ENCODE measurements around the gene UBAP1L. TPM values are rescaled to one million over a fixed set of nuclear protein-coding genes. Genes with fewer than 3 reads are reported as not detected.
"Not testable (repeated sequence)": the region's sequence is repeated elsewhere in the genome, so short reads cannot be mapped to it uniquely, and the experiment has no call there.

The UBAP1L gene
- total RNA-seq, 1 donor from 2014 or later = 5.2 TPM

DNA sequence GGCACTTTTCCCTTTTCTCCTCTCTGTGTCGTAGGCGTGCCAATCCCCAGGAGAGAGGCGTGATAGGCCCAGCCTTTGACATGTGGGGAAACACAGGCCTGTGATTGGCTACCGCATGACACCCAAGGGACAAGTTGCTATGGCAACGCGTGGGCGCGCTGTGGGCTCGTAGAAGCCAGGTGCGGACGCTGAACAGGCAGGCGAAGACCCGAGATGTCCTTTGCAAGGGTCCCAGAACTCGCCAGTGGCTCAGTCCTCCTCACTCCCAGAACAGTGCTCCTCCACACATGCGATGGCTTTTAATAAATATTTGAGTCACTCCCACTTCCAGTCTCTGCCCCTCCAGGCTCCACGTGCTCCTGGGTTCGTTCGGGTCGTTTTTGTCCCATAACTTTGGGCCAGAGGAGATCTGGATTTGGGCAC lies 65.6 kb downstream of the UBAP1L start:
- intact Hi-C loops (cut with micrococcal nuclease) = loop anchor here (1.0 kb wide), 3 partner anchors 20 to 84 kb away; partner anchors contain the start of genes MTFMT and PDCD7

DNA sequence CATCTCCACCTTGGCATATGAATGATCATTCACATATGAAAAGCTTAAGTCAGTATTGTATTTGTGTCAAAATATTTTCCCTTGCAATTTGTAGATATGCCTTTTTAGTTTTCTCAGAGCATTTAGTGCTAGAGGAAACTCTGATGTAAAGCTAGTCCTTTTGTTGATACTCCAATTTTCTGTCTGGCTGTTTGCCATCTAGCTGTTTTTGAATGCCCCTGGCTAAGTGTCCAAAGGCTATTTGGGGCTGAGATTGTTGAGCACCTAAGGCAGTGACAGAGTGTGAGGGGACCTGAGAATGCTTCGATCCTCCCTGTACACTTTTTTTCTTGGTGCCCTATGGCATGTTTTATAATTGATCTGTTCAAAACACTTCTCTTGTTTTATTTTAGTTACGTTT lies 66.8 kb downstream of the UBAP1L start:
- intact Hi-C loops (cut with micrococcal nuclease) = no loop called here

DNA sequence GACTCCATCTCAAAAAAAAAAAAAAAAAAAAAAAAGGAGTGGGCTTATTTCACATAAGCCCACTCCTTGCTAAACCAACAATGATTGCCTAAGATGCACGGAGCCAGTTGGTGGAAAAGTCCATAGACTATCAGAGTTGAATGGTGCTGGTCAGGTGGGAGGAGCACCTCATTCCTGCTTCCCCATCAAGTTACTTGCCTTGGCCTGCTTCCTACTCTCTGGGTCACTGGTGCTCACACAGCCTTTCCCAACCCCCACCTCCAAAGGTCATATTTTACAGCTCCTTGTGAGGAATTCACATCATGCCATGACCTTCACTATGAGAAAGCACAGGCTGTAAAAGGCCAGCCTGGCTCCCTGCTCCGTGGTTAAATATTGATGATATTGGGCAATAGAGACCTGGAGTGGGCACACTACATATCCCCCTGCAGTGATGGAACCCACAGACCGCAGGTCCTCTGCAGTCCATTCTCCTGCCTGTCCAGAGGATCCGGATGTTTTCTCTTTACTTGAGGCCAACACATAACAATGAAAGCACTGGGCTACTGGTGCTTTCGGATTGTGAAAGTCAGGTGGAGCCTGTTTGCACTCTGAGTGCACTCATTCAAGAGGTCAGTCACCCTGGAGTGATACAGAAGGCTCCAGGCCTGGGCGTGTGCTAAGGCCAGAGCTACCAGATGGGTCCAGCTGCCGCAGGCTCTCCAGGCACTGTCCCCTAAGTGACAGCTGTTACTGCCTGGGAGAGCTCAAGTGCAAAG lies 70.1 kb downstream of the UBAP1L start, which contains the start of gene SLC51B:
Gene SLC51B, plus strand, starts transcription at position 664 of the 758 bp plus-strand sequence. CDS start 4,618 bp downstream, outside the sequence.
- intact Hi-C loops (cut with micrococcal nuclease) = no loop called here

DNA sequence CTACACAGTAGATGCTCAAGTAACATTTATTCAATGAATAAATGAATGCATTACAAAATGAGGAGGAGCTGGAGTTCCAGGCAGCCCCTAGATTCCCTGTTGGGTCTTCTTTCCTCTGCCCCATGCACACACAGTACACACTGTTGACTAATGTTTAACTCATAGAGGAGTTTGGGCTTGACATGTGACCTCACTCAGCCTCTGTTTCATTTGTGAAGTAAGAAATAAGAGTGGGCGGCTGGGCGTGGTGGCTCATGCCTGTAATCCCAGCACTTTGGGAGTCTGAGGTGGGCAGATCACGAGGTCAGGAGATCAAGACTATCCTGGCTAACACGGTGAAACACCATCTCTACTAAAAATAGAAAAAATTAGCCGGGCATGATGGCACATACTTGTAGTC lies 70.8 kb downstream of the UBAP1L start:
- intact Hi-C loops (cut with micrococcal nuclease) = not testable (repeated sequence)

DNA sequence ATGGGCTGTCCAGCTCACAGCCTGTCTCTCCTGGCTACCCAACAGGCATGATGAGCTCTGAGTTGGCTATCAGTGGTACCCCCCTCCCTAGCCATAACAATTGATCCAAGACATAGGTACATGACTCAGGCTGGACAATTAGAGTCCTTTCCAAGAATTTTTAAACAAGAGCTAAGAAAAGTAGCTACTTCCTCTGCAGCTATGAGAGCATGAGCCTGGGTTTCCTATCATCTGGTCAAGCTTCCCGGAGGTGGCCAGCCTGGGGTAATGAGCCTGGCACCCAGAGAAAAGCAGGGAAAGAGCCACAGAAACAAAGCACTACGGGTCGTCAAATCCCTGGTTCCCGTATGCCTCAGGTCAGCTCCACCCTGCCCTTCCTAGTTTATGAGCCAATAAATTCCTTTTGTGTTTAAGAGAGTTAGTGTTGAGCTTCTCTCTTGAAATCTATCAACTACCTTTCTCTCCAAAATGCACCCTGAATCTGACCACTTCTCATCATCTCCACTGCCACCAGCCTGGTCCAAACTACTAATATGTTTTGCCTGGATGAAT lies 72.1 kb downstream of the UBAP1L start:
- intact Hi-C loops (cut with micrococcal nuclease) = no loop called here

Other genes with a start within 250 kb of the UBAP1L start
- gene ANKDD1A, start 203.3 kb downstream of the UBAP1L start, total RNA-seq = 2.2 and 2.6 TPM in 2 replicates
- 58.2 and 63.6 TPM in 2 replicates for gene SPG21, start 125.3 kb downstream of the UBAP1L start, total RNA-seq
- gene MTFMT, start 85.6 kb downstream of the UBAP1L start, total RNA-seq = 12.4 TPM in 2 replicates
- not detected in 2 replicates for gene SLC51B, start 69.8 kb downstream of the UBAP1L start, total RNA-seq
- gene RASL12, start 47.2 kb downstream of the UBAP1L start, total RNA-seq = not detected in 2 replicates
- gene KBTBD13, start 38.5 kb downstream of the UBAP1L start, total RNA-seq = not detected in 2 replicates
- gene PDCD7, start 18.6 kb upstream of the UBAP1L start, total RNA-seq = 42.4 and 46.1 TPM in 2 replicates
- 45.0 and 49.6 TPM in 2 replicates for gene CLPX, start 70.1 kb upstream of the UBAP1L start, total RNA-seq
- 0.10 TPM in 1 of 2 replicates, not detected in the other for gene CILP, start 96.3 kb upstream of the UBAP1L start, total RNA-seq
- gene PARP16, start 171.7 kb upstream of the UBAP1L start, total RNA-seq = 10.2 and 11.3 TPM in 2 replicates
- gene RNU5A-1, start 180.9 kb upstream of the UBAP1L start, total RNA-seq = not detected in 2 replicates
- gene RNU5B-1, start 189.5 kb upstream of the UBAP1L start, total RNA-seq = not detected in 2 replicates

All from T-helper 1 cell treated with Interleukin-12 subunit alpha and Interleukin-12 subunit beta and Interleukin-4 antibody, amounts not matched to agents 30 ng/mL and 1 ng/mL, for 36 hours (primary cell).